ENCODE measurements around the gene ERBIN.
A peak's percentile ranks its signal among the peaks of the same experiment; 100 is the strongest.

The ERBIN gene

DNA sequence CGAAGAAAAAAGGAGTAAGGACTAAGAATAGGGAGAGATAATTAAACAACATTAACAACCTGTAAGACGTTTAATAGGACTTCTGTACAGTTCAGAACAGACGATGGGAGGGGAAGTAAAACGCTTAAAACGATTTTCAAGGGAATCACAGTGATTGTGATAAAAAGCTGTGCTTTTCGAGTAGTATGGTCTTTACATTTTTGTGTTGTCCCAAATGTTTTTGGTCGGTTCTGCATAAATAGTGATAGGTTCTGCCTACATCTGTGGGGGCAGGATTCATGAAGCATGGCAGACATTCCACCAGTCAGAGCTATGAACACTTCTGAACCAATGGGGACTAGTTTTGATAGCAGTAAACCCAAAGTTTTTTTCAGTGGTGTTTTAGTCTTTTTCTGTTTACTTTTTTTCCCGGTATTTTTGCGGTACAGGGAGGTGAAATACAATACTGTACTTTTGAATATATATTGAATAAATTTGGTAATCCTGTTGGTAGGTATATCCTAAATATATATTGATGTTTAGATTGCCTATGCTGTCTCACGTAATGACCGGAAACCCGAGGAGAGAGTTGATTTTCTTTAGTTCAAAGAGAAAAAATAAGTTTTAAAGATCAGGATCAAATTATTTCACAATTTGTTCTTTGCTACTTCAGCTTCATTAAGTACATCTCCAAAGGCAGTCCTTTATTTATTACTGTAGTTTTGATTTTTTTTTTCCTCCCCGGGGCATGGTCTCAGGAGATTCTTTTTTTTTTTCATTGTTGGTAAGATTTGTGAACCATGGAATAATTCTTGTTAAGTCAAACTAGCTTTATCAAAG lies 1.3 kb downstream of the ERBIN start:
- Histone ChIP-seq H3K27ac (ENCODE audit: low read depth, low read length) (peak overlapping the region; percentile 96), H3K4me3 (ENCODE audit: low read depth in 1 of 5, low read length in 5 of 5) (peak overlapping the region; percentile 80 to 95 (median 84)), H3K27me3 (ENCODE audit: control insufficient read depth in 5 of 5, insufficient read depth in 4 of 5, low read length in 5 of 5) (no peaks in the 10 kb centered on the region), H3K4me1 (ENCODE audit: control insufficient read depth in 5 of 5, insufficient read depth in 5 of 5, low read length in 5 of 5) (peaks cover 0 to 33% (median 32%) of the 10 kb centered on the region in 5 donors), H3K36me3 (ENCODE audit: control insufficient read depth in 5 of 5, insufficient read depth in 5 of 5, low read length in 5 of 5) (no peaks in the 10 kb centered on the region), H3K9me3 (ENCODE audit: control insufficient read depth in 5 of 5, low read length in 5 of 5) (no peaks in the 10 kb centered on the region), H3K9ac (ENCODE audit: low read length in 5 of 5) (peak overlapping the region; percentile 84 to 99 (median 94))

DNA sequence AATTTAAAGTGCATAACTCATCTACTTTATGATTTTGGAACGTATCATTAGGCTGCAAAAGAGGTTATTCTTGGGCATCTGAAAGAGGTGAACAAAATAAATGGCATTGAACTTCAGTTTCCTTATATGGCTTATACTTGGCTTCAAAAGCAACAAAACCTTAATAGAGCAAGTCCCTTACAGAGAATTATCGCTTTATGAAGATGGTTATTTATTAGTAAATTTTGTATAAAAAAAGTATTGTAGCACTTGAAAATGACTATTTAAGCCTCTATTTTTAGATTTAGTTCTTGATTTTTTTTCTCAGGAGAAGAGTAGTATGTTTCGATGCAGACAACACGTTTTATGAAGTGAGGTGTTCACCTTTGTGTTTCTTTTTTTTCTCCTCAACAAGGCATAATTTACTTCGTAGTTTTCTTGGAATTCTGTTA lies 2.0 kb downstream of the ERBIN start:
- Histone ChIP-seq H3K4me3 (ENCODE audit: low read depth in 1 of 5, low read length in 5 of 5) (peak overlapping the region; percentile 80 to 95 (median 84)), H3K27me3 (ENCODE audit: control insufficient read depth in 5 of 5, insufficient read depth in 4 of 5, low read length in 5 of 5) (no peaks in the 10 kb centered on the region), H3K27ac (ENCODE audit: low read depth, low read length) (peak overlapping the region; percentile 96), H3K9ac (ENCODE audit: low read length in 5 of 5) (peak overlapping the region in 4 of 5 donors; percentile 84 to 99 (median 96)), H3K9me3 (ENCODE audit: control insufficient read depth in 5 of 5, low read length in 5 of 5) (no peaks in the 10 kb centered on the region), H3K36me3 (ENCODE audit: control insufficient read depth in 5 of 5, insufficient read depth in 5 of 5, low read length in 5 of 5) (no peaks in the 10 kb centered on the region), H3K4me1 (ENCODE audit: control insufficient read depth in 5 of 5, insufficient read depth in 5 of 5, low read length in 5 of 5) (peaks cover 0 to 33% (median 32%) of the 10 kb centered on the region in 5 donors)

DNA sequence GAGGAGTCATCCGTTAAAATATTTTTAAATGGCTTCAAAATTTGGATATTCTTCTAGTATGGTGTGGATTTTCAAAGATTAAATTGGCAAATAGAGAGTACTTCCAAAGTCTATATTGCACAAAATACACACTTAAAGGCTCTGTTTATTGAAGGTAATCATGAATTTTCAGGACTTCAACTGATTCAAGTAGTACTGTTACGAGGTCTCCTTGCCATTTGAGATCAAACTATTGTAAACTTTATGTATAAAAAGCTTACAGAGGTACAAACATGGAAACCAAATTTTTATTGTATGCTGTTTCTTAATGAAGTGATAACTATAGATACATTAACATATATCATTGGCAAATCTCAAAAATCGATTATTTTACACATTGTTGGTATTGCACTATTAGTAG lies 2.5 kb downstream of the ERBIN start:
- H3K4me3 ChIP-seq (ENCODE audit: low read depth in 1 of 5, low read length in 5 of 5): peak overlapping the region; percentile 80 to 95 (median 84)
- peaks cover 0 to 33% (median 32%) of the 10 kb centered on the region in 5 donors for H3K4me1 ChIP-seq (ENCODE audit: control insufficient read depth in 5 of 5, insufficient read depth in 5 of 5, low read length in 5 of 5)
- no peaks in the 10 kb centered on the region for H3K36me3 ChIP-seq (ENCODE audit: control insufficient read depth in 5 of 5, insufficient read depth in 5 of 5, low read length in 5 of 5)
- H3K27ac ChIP-seq (ENCODE audit: low read depth, low read length): no peak overlapping the region
- H3K9ac ChIP-seq (ENCODE audit: low read length in 5 of 5): peak overlapping the region in 1 of 5 donors; percentile 99
- H3K27me3 ChIP-seq (ENCODE audit: control insufficient read depth in 5 of 5, insufficient read depth in 4 of 5, low read length in 5 of 5): no peaks in the 10 kb centered on the region
- no peaks in the 10 kb centered on the region for H3K9me3 ChIP-seq (ENCODE audit: control insufficient read depth in 5 of 5, low read length in 5 of 5)

DNA sequence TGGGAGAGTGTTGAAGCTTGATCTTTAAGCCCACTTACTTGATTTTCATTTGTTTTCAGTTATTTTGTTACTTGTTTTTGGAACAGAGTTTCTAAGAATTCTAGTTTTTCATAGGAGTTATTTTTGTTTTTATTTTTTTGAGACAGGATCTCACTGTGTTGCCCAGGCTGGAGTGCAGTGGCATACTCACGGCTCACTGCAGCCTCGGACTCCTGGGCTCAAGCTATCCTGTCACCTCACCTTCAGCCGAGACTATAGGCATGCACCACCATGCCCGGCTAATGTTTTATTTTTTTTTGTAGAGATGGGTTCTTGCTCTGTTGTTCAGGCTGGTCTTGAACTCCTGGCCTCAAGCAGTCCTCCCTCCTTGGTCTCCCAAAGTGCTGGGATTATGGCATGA lies 6.3 kb downstream of the ERBIN start:
- Histone ChIP-seq H3K4me3 (ENCODE audit: low read depth in 1 of 5, low read length in 5 of 5) (no peak overlapping the region), H3K4me1 (ENCODE audit: control insufficient read depth in 5 of 5, insufficient read depth in 5 of 5, low read length in 5 of 5) (peaks cover 0 to 35% (median 24%) of the 10 kb centered on the region in 5 donors), H3K27me3 (ENCODE audit: control insufficient read depth in 5 of 5, insufficient read depth in 4 of 5, low read length in 5 of 5) (no peaks in the 10 kb centered on the region), H3K9me3 (ENCODE audit: control insufficient read depth in 5 of 5, low read length in 5 of 5) (no peaks in the 10 kb centered on the region), H3K36me3 (ENCODE audit: control insufficient read depth in 5 of 5, insufficient read depth in 5 of 5, low read length in 5 of 5) (no peaks in the 10 kb centered on the region), H3K27ac (ENCODE audit: low read depth, low read length) (no peak overlapping the region), H3K9ac (ENCODE audit: low read length in 5 of 5) (no peak overlapping the region)

DNA sequence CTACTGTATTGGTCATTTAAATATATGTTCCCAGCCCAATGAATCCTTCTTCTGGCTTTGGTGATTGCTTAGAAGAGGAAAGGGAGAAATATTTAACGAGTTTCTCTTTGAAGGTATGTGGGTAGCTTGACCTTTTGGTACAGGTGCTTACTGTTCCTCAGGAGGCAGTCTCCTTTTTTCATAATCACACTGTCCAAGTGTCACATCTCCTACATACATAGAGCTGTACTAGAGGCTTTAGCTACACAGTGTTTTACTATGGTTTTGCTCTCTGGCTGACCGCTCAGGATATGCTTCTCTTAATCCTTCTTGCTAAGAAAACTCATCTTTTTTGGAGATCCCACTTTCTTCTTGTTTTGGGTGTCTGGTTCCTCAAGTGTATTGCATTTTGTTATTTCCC lies 6.9 kb downstream of the ERBIN start:
- Histone ChIP-seq H3K27me3 (ENCODE audit: control insufficient read depth in 5 of 5, insufficient read depth in 4 of 5, low read length in 5 of 5) (no peaks in the 10 kb centered on the region), H3K9ac (ENCODE audit: low read length in 5 of 5) (no peak overlapping the region), H3K27ac (ENCODE audit: low read depth, low read length) (no peak overlapping the region), H3K4me3 (ENCODE audit: low read depth in 1 of 5, low read length in 5 of 5) (no peak overlapping the region), H3K9me3 (ENCODE audit: control insufficient read depth in 5 of 5, low read length in 5 of 5) (no peaks in the 10 kb centered on the region), H3K4me1 (ENCODE audit: control insufficient read depth in 5 of 5, insufficient read depth in 5 of 5, low read length in 5 of 5) (peaks cover 0 to 30% (median 17%) of the 10 kb centered on the region in 5 donors), H3K36me3 (ENCODE audit: control insufficient read depth in 5 of 5, insufficient read depth in 5 of 5, low read length in 5 of 5) (no peaks in the 10 kb centered on the region)

DNA sequence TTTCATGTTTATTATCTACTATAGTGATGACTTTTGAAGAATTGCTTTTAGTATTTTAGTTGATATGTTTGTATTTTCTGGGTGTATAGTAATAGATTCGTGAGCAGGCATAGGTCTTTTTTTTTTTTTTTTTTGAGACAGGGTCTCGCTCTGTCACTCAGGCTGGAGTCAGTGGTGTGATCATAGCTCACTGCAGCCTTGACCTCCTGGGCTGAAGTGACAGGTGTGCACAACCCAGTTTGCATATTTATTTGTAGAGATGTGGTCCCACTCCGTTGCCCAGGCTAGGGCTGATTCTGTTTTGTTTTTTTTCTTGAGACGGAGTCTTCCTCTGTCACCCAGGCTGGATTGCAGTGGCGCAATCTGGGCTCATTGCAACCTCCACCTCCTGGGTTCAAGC lies 11.9 kb downstream of the ERBIN start:
- no peaks in the 10 kb centered on the region for H3K9me3 ChIP-seq (ENCODE audit: control insufficient read depth in 5 of 5, low read length in 5 of 5)
- H3K9ac ChIP-seq (ENCODE audit: low read length in 5 of 5): no peak overlapping the region
- no peaks in the 10 kb centered on the region for H3K27me3 ChIP-seq (ENCODE audit: control insufficient read depth in 5 of 5, insufficient read depth in 4 of 5, low read length in 5 of 5)
- no peak overlapping the region for H3K27ac ChIP-seq (ENCODE audit: low read depth, low read length)
- H3K4me1 ChIP-seq (ENCODE audit: control insufficient read depth in 5 of 5, insufficient read depth in 5 of 5, low read length in 5 of 5): peaks cover 0 to 13% (median 4%) of the 10 kb centered on the region in 5 donors
- H3K4me3 ChIP-seq (ENCODE audit: low read depth in 1 of 5, low read length in 5 of 5): no peak overlapping the region
- H3K36me3 ChIP-seq (ENCODE audit: control insufficient read depth in 5 of 5, insufficient read depth in 5 of 5, low read length in 5 of 5): no peaks in the 10 kb centered on the region

DNA sequence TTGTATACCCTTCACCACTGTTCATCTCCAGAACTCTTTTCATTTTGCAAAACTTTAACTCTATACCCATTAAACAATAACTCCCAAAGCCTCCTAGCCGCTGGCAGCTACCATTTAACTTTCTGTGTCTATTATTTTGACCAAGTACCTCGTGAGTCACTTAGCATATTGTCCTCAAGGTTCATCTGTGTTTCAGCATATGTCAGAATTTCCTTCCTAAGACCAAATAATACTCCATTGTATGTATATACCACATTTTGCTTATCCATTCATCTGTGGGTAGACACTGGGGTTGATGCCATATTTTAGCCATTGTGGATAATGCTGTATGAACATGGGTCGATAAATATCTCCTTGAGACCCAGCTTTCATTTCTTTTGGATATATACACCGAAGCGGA lies 17.4 kb downstream of the ERBIN start:
- no peaks in the 10 kb centered on the region for H3K36me3 ChIP-seq (ENCODE audit: control insufficient read depth in 5 of 5, insufficient read depth in 5 of 5, low read length in 5 of 5)
- no peaks in the 10 kb centered on the region for H3K4me1 ChIP-seq (ENCODE audit: control insufficient read depth in 5 of 5, insufficient read depth in 5 of 5, low read length in 5 of 5)
- no peak overlapping the region for H3K27ac ChIP-seq (ENCODE audit: low read depth, low read length)
- no peak overlapping the region for H3K9ac ChIP-seq (ENCODE audit: low read length in 5 of 5)
- no peaks in the 10 kb centered on the region for H3K9me3 ChIP-seq (ENCODE audit: control insufficient read depth in 5 of 5, low read length in 5 of 5)
- no peaks in the 10 kb centered on the region for H3K27me3 ChIP-seq (ENCODE audit: control insufficient read depth in 5 of 5, insufficient read depth in 4 of 5, low read length in 5 of 5)
- H3K4me3 ChIP-seq (ENCODE audit: low read depth in 1 of 5, low read length in 5 of 5): no peak overlapping the region

DNA sequence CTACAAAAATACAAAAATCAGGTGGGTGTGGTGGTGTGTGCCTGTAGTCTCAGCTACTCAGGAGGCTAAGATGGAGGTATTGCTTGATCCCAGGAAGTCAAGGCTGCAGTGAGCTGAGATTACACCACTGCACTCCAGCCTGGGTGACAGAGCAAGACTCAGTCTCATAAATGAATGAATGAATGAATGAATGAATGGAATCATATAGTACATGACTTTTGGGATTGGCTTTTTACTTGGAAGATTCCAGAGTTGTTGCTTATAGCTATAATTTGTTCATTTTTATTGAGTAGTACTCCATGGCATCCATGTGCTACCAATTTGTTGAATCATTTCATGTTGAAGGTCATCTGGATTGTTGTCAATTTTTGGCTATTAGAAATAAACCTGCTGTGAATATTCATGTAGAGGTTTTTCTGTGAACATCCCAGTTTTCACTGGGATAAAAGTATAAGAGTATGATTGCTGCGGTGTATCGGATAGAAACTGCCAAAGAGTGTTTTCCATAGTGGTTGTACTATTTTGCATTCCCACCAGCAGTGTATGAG lies 19.9 kb downstream of the ERBIN start:
- Histone ChIP-seq H3K4me1 (ENCODE audit: control insufficient read depth in 5 of 5, insufficient read depth in 5 of 5, low read length in 5 of 5) (no peaks in the 10 kb centered on the region), H3K27ac (ENCODE audit: low read depth, low read length) (no peak overlapping the region), H3K4me3 (ENCODE audit: low read depth in 1 of 5, low read length in 5 of 5) (no peak overlapping the region), H3K36me3 (ENCODE audit: control insufficient read depth in 5 of 5, insufficient read depth in 5 of 5, low read length in 5 of 5) (no peaks in the 10 kb centered on the region), H3K27me3 (ENCODE audit: control insufficient read depth in 5 of 5, insufficient read depth in 4 of 5, low read length in 5 of 5) (no peaks in the 10 kb centered on the region), H3K9me3 (ENCODE audit: control insufficient read depth in 5 of 5, low read length in 5 of 5) (no peaks in the 10 kb centered on the region), H3K9ac (ENCODE audit: low read length in 5 of 5) (no peak overlapping the region)

DNA sequence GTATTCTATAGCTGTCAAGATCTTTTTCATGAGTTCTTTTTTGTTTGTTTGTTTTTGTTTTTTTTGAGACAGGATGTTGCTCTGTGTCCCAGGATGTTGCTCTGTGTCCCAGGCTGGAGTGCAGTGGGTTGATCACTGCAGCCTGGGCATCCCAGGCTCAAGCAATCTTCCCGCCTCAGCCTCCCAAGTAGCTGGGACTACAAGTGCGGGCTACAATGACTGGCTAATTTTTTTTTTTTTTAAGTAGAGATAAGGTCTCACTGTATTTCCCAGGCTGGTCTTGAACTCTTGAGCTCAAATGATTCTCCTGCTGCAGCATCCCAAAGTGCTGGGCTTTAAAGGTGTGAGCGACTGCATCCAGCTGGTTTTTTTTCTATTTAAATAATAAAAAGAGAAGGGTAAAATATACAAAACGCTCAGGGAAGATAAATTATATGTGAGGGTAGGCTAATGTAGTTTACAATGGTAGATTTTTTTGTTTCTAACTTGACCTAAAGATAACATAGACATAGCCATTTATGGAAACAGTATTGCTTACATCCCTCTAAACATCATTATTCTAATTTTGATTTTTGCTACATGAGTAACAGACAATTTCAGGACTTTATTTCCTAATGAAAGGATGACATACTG lies 21.9 kb downstream of the ERBIN start:
- Histone ChIP-seq H3K27ac (ENCODE audit: low read depth, low read length) (no peak overlapping the region), H3K9ac (ENCODE audit: low read length in 5 of 5) (no peak overlapping the region), H3K36me3 (ENCODE audit: control insufficient read depth in 5 of 5, insufficient read depth in 5 of 5, low read length in 5 of 5) (no peaks in the 10 kb centered on the region), H3K4me1 (ENCODE audit: control insufficient read depth in 5 of 5, insufficient read depth in 5 of 5, low read length in 5 of 5) (peaks cover 0 to 3% (median 0%) of the 10 kb centered on the region in 5 donors), H3K4me3 (ENCODE audit: low read depth in 1 of 5, low read length in 5 of 5) (no peak overlapping the region), H3K27me3 (ENCODE audit: control insufficient read depth in 5 of 5, insufficient read depth in 4 of 5, low read length in 5 of 5) (no peaks in the 10 kb centered on the region), H3K9me3 (ENCODE audit: control insufficient read depth in 5 of 5, low read length in 5 of 5) (no peaks in the 10 kb centered on the region)

DNA sequence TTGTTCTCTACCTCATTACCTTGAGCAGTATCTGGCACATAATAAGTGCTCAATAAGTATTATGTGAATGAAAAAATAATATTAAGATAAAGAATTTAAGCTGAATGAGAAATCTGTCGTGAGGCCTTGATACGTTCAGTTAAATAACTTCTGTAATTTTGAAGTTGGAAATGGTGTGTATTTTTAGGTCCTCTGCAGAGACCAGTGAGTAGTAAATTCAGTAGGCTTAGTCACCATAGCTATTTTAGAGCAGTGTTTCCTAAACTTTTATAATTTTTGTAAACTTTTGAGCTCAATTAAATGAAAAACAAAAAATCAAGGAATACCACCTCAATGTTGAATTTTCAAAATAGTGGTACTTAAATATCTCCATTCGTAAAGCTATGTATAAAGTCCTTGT lies 25.0 kb downstream of the ERBIN start:
- Histone ChIP-seq H3K9me3 (ENCODE audit: control insufficient read depth in 5 of 5, low read length in 5 of 5) (no peaks in the 10 kb centered on the region), H3K4me3 (ENCODE audit: low read depth in 1 of 5, low read length in 5 of 5) (no peak overlapping the region), H3K36me3 (ENCODE audit: control insufficient read depth in 5 of 5, insufficient read depth in 5 of 5, low read length in 5 of 5) (no peaks in the 10 kb centered on the region), H3K4me1 (ENCODE audit: control insufficient read depth in 5 of 5, insufficient read depth in 5 of 5, low read length in 5 of 5) (peaks cover 0 to 5% (median 0%) of the 10 kb centered on the region in 5 donors), H3K27ac (ENCODE audit: low read depth, low read length) (no peak overlapping the region), H3K27me3 (ENCODE audit: control insufficient read depth in 5 of 5, insufficient read depth in 4 of 5, low read length in 5 of 5) (no peaks in the 10 kb centered on the region), H3K9ac (ENCODE audit: low read length in 5 of 5) (no peak overlapping the region)
